Prostate gland (tissue), 2 donors: ENCODE measurements around the gene SCG5. TPM values are rescaled to one million over a fixed set of nuclear protein-coding genes. Genes with fewer than 3 reads are reported as not detected.

Source experiments
- DNase-seq: peaks from one replicate; pipeline ENCODE4 v3.0.0-alpha.2; 2019; ENCODE audit warnings: low spot score
- H3K27ac ChIP-seq, 2 donors: fragments of 200-600 bp; sonication (generic); 2 replicates each; pipeline ENCODE4 v1.5.1; 2017 to 2019
- H3K27me3 ChIP-seq: fragments of 200-600 bp; sonication (generic); replicated peaks from 2 replicates; pipeline ENCODE4 v1.5.1; 2019; ENCODE audit not compliant: insufficient read depth
- H3K36me3 ChIP-seq, 2 donors: fragments of 200-600 bp; sonication (generic); 1 replicate in 1 of 2; 2 replicates in 1 of 2; pipeline versions ENCODE4 v1.5.1 to v1.8.1; 2017 to 2019
- H3K4me1 ChIP-seq: fragments of 200-600 bp; sonication (generic); replicated peaks from 2 replicates; pipeline ENCODE4 v1.5.1; 2019
- H3K4me3 ChIP-seq, 2 donors: fragments of 200-600 bp; sonication (generic); 2 replicates each; pipeline ENCODE4 v1.5.1; 2017 to 2019
- H3K9me3 ChIP-seq: fragments of 200-600 bp; sonication (generic); 2 replicates; pipeline ENCODE4 v1.5.1; 2017
- POLR2A ChIP-seq: fragments of 450-650 bp; IDR thresholded peaks from one replicate; pipeline ENCODE4 v1.6.1; 2016; ENCODE audit warnings: antibody characterized with exemption, mild to moderate bottlenecking
- POLR2AphosphoS5 ChIP-seq: sonication (generic); formaldehyde crosslinking; IDR thresholded peaks from one replicate; pipeline ENCODE4 v1.6.1; 2017; ENCODE audit warnings: antibody characterized with exemption
- WGBS: methylation state at CpG from one replicate; pipeline ENCODE4 v1.1.5; 2018; 5-methylcytosine and 5-hydroxymethylcytosine counted together
- intact Hi-C: fragments of 100-400 bp; cut with DNase I; formaldehyde crosslinking; loops from one replicate; pipeline ENCODE4 v1.14.2; 2022
- total RNA-seq, 2 donors: library from RNA; depleted of rRNA; stranded (reverse); fragments of >200 nt; gene quantifications; one replicate each; pipeline ENCODE4 v1.1.0, GENCODE V29; 2016
- TF ChIP-seq, protein P1 (sequence below), 4 experiments: fragments of 200-600 bp in 2 of 4; fragments of 450-650 bp in 2 of 4; sonication (generic) in 2 of 4; IDR thresholded peaks; 1 replicate in 3 of 4; 2 replicates in 1 of 4; pipeline ENCODE4 v1.5.1; 2016 to 2019; ENCODE audit warnings: antibody characterized with exemption in 4 of 4, mild to moderate bottlenecking in 2 of 4, moderate library complexity in 2 of 4

SCG5 gene
- total RNA-seq, 2 donors from 2014 or later: 0.96 to 4.2 TPM

DNA sequence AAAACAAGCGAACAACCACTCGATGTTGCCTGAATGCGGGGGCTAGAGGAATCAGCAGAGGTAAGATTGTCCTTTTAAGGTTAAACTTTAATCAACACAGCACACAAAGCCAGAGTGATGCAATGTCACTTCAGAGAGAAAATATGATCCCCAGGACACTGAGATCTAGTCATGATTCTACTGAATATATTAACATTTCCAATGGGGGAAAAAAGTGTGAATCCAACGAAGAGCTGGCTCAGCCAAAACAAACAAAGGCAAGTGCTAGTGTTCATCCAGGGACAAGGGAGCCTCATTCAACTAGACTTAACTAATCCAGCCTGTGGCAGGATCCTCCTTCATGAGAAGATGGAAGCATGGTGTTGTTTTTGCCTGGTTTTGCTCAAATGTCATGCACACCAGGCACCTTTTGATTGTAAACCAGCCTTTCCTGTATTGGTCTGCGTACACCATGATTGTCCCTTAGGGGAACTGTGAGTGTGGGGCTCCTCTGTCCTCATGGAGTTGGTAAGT, 35.8 kb downstream of the SCG5 start:
- Histone ChIP-seq H3K4me3 (no peak overlapping the region), H3K27me3 (no peaks in the 10 kb centered on the region), H3K4me1 (no peaks in the 10 kb centered on the region), H3K36me3 (no peaks in the 10 kb centered on the region), H3K27ac (no peak overlapping the region), H3K9me3 (no peaks in the 10 kb centered on the region)
- TF ChIP-seq, protein P1, sequence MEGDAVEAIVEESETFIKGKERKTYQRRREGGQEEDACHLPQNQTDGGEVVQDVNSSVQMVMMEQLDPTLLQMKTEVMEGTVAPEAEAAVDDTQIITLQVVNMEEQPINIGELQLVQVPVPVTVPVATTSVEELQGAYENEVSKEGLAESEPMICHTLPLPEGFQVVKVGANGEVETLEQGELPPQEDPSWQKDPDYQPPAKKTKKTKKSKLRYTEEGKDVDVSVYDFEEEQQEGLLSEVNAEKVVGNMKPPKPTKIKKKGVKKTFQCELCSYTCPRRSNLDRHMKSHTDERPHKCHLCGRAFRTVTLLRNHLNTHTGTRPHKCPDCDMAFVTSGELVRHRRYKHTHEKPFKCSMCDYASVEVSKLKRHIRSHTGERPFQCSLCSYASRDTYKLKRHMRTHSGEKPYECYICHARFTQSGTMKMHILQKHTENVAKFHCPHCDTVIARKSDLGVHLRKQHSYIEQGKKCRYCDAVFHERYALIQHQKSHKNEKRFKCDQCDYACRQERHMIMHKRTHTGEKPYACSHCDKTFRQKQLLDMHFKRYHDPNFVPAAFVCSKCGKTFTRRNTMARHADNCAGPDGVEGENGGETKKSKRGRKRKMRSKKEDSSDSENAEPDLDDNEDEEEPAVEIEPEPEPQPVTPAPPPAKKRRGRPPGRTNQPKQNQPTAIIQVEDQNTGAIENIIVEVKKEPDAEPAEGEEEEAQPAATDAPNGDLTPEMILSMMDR (IDR thresholded peaks at IDR 0.05): no peak
- TF ChIP-seq POLR2AphosphoS5 (no peak), POLR2A (no peak)
- intact Hi-C loops: no loop called here
- WGBS: 52% methylated on average over 5 of the region's 5 CpGs
- no peak for DNase-seq

DNA sequence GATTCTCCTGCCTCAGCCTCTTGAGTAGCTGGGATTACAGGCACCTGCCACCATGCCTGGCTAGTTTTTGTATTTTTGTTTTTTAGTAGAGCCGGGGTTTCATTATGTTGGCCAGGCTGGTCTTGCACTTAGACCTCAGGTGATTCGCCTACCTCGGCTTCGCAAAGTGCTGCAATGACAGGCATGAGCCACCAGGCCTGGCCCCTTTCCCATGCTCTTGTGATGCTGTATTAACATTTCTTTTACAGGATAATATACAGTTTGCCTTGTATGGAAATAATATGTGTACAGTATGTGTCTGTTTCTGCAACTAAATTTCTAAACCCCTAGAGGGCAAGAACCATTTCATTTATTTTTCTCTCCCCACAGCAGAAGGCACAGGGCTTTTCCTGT, 37.8 kb downstream of the SCG5 start:
- H3K4me1 ChIP-seq: no peaks in the 10 kb centered on the region
- TF ChIP-seq, protein P1 (IDR thresholded peaks at IDR 0.05): no peak
- TF ChIP-seq POLR2A (no peak), POLR2AphosphoS5 (no peak)
- no peak for DNase-seq
- H3K27me3 ChIP-seq: no peaks in the 10 kb centered on the region
- H3K36me3 ChIP-seq: no peaks in the 10 kb centered on the region
- H3K4me3 ChIP-seq: no peak overlapping the region
- H3K9me3 ChIP-seq: no peaks in the 10 kb centered on the region
- WGBS: 97% methylated on average over 4 of the region's 4 CpGs
- intact Hi-C loops: no loop called here
- no peak overlapping the region for H3K27ac ChIP-seq

DNA sequence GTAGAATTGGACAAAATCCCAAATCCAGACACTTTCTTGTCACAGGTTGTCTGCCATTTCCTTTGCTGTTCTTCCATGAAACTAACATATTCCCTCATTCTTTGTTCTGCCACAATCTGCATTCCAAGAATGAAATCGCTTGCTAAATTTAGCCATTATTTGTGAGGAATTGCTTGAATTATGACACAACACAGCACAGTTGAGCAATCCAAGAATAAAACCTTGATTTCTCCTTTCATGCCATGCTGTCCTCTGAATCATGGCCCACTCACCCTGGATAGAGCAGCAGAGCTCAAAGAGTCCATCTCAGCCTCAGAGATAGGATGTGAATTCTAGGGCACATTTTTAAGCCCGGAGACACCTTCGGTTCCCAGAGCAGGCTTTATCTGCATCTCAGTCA, 41.1 kb downstream of the SCG5 start:
- intact Hi-C loops: no loop called here
- no peak overlapping the region for H3K27ac ChIP-seq
- no peaks in the 10 kb centered on the region for H3K4me1 ChIP-seq

DNA sequence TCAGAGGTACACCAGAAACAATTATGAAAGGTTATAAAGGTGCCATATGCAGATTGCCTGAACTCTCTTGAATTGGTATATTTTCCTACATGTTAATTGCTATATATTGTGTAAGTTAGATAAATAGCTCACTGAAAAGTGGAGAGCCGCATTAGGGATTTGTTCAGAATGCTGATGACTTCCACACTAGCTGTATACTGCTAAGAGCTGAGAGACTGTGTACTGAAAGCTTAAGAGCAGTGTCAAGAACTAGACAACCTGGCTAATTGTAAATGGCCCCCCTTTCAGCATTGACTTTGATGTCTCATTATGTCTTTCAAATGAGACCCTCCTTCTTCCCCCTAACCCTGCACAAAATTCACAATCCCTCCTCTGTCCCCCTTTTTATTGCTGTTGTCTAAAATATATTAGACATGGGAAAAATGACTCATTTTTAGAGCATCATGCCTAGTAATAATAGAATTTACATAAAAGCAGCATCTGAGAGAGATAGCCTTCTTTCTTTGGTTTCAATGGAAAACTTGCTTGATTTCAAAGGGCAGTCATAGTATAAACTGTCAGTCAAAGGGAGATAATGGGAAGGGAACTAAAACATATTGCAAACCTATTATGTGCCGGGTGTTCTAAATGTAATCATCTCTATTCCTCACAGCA, 41.6 kb downstream of the SCG5 start:
- TF ChIP-seq, protein P1 (IDR thresholded peaks at IDR 0.05): no peak
- TF ChIP-seq POLR2AphosphoS5 (no peak), POLR2A (no peak)
- WGBS: 95% methylated on average over 2 of the region's 2 CpGs
- DNase-seq: no peak
- Histone ChIP-seq H3K9me3 (no peaks in the 10 kb centered on the region), H3K36me3 (no peaks in the 10 kb centered on the region), H3K27me3 (no peaks in the 10 kb centered on the region), H3K27ac (no peak overlapping the region), H3K4me3 (no peak overlapping the region), H3K4me1 (no peaks in the 10 kb centered on the region)
- intact Hi-C loops: no loop called here

More for the DNA sequence above, 41.1 kb downstream of the SCG5 start:
- H3K27me3 ChIP-seq: no peaks in the 10 kb centered on the region
- TF ChIP-seq POLR2AphosphoS5 (no peak), POLR2A (no peak)
- TF ChIP-seq, protein P1 (IDR thresholded peaks at IDR 0.05): no peak
- no peaks in the 10 kb centered on the region for H3K36me3 ChIP-seq
- 96% methylated on average over 3 of the region's 3 CpGs for WGBS
- DNase-seq: no peak
- H3K4me3 ChIP-seq: no peak overlapping the region
- H3K9me3 ChIP-seq: no peaks in the 10 kb centered on the region
